Measurements from ENCODE around the gene DPCD.
A peak's percentile ranks its signal among the peaks of the same experiment; 100 is the strongest.
"Not testable (repeated sequence)": the region's sequence is repeated elsewhere in the genome, so short reads cannot be mapped to it uniquely, and the experiment has no call there.

Gene DPCD

GRCh38 chr10:101585841-101586240 lies 2.3 kb upstream of the DPCD start:
- no peak for DNase-seq (ENCODE audit: low read depth, low spot score)

DNA sequence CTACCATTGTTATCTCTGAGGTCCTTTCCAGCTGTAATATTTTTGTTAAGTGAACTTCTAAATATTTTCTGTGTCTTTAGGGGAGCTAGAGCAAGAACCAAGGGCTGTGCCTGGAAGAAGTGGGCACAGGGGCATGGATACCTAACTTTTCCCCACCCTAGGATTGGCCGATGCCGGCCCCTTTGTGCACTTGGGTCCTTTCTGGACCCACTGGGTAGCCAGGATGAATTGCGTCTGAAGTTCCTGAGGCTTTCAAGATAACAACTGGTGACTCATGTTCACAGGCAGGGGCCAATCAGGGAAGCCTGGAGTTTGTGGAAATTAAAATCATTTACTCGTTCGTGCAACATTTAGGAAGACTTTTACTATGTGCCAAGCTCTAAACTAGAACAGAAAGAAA lies 758 bp downstream of the DPCD start:
- DNase-seq (ENCODE audit: low read depth, low spot score), result no peak

- DNase-seq (ENCODE audit: low read depth, low spot score), result not testable (repeated sequence)
Measured at GRCh38 chr10:101593331-101593730, 5.2 kb downstream of the DPCD start.

GRCh38 chr10:101595591-101596433 lies 7.7 kb downstream of the DPCD start:
- no peak for DNase-seq (ENCODE audit: low read depth, low spot score)

- DNase-seq (ENCODE audit: low read depth, low spot score), result peak; percentile 43
Measured at GRCh38 chr10:101597091-101597900, 9.2 kb downstream of the DPCD start.

DNA sequence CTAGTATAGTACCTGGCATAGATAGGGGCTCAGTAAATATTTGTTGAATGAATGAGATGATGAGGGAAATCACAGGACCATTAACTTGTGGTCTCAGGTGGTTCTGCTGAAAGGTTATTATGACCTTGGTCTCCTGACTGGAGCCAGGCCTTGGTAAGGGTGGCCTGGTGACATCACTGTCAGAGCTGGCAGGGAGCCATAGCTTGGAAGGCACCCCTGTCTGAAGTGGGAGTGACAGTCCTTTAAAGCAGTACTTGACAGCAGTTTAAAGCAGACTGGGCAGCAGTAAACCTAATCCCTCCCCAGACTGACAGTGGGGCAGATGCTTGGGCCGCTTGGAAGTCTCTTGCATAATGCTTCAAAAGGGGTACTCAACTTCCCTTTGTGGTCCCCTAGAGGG lies 13.4 kb downstream of the DPCD start:
- no peak for DNase-seq (ENCODE audit: low read depth, low spot score)

DNA sequence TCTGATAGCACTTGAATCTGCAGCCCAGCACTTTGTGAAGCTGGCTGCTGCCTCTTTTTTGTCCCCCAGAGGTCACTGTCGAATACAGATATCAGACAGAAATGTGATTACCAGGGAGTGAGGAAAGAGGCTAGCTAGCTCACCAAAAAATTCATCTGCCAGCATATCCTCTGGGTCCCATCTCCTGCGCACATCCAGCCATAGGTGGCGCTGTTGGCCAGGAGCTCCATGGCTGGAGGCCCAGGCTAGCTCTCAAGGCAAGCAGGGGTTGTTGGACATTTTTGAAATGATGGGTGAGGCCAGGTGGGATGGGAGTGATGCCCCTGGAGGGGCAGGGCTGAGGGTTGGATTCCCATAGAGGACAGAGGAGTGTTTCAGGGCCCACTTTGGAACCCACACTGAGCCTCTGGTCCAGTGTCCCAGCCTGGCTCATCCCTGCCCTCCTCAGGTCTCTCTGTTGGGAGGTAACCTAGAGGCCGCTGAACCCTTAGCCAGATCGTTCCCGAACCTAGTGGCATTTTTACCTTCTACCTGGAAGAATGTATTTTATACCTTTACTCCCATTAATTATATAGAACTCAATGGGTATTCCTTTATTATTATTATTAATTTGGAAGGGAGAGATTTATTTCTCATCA lies 14.8 kb downstream of the DPCD start:
- peak; percentile 97 for DNase-seq (ENCODE audit: low read depth, low spot score)

DNA sequence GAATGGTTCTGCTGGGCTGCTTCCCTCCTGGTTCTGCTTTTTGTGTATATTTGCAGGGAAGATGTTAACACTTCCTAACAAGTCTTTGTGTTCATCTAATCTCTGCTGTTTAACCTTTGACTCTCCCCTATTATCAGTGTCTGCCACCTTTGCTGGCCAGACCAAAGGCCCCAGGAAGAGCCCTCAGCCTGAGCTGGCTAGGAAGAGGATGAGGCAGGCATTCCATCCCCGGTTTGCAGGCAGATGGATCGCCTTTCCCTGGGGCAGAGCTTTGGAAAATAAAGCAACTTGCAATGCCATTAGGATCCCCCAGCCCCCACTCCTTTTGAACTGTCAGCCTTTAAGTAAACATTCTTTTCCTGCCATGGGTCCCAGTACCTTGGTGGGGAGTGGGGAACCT lies 19.0 kb downstream of the DPCD start:
- DNase-seq (ENCODE audit: low read depth, low spot score), result peak; percentile 94

DNA sequence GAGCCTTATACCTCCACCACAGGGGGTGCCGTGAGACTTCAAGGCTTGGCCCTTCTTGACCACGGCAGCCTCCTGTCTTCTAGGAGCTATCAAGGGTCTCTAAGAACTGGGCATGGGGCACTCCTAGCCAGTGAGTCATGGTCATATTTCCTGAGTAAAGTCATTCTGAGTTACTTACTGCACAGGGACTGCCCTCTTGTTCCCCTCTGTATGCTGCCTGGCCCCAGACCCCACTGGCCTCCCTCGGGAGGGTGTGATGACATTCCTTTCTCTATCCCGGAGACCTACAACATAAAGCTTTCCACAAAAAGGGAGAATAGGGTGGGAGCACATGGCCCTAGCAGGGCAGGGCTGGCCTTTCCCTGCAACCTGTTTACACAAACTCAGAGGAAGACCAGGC lies 21.4 kb downstream of the DPCD start:
- no peak for DNase-seq (ENCODE audit: low read depth, low spot score)

GRCh38 chr10:101611096-101611905 lies 23.2 kb downstream of the DPCD start:
- no peak for DNase-seq (ENCODE audit: low read depth, low spot score)

GRCh38 chr10:101612086-101612485 lies 24.0 kb downstream of the DPCD start:
- DNase-seq (ENCODE audit: low read depth, low spot score), result no peak

GRCh38 chr10:101612872-101613271 lies 24.8 kb downstream of the DPCD start:
- no peak for DNase-seq (ENCODE audit: low read depth, low spot score)

GRCh38 chr10:101613646-101614045 lies 25.5 kb downstream of the DPCD start:
- no peak for DNase-seq (ENCODE audit: low read depth, low spot score)

GRCh38 chr10:101614663-101615524 lies 26.8 kb downstream of the DPCD start:
- no peak for DNase-seq (ENCODE audit: low read depth, low spot score)

- DNase-seq (ENCODE audit: low read depth, low spot score), result no peak
Measured at GRCh38 chr10:101615525-101616116, 27.5 kb downstream of the DPCD start.

- DNase-seq (ENCODE audit: low read depth, low spot score), result peak; percentile 24
Measured at GRCh38 chr10:101616415-101617101, 28.4 kb downstream of the DPCD start.

- DNase-seq (ENCODE audit: low read depth, low spot score), result peak; percentile 28
Measured at GRCh38 chr10:101617102-101617823, 29.1 kb downstream of the DPCD start.

DNA sequence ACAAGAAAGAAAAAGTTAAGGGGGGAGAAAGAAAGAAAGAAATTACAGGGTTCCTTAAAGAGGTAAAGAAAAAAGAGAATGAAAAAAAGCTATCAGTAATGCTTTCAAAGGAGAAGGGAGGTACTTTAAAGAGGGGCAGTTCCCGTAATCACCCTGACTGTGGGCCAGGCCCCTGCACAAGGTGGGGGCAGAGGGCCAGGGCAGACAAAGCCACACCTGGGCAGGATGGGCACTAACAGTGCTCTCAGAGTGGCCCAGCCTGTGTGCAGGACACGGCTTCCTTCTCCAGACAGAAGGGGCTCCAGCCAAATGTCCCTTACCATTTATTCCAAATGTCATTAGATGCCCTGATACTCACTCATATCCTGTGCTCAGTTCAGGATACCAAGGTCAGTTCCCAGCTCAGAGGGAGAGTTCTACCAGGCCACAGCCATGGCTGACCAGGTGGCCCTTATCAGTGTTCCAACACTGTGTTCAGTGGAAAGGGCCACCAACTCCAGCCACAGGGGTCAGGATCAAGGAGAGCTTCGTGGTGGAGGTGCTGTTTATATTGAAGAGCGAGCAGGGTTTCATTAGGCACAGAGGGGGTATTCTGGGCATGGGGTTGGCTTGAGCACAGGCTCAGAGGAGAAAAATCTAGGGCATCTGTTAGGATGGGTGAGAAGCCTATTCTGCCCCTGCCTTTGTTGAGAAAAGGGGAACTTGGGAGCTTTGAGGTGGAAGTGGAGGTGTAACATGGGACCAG lies 29.9 kb downstream of the DPCD start:
- no peak for DNase-seq (ENCODE audit: low read depth, low spot score)

All from ELF-1 (cell line).